ENCODE data around the gene AGTRAP.

GRCh38 chr1:11697893-11698210 lies 38.1 kb upstream of the AGTRAP start:
- TF ChIP-seq MAX (CRISPR knock-in tag; IDR thresholded peaks at IDR 0.05) (no peak), HMGXB4 (CRISPR knock-in tag; IDR thresholded peaks at IDR 0.05) (no peak), PHF8 (IDR thresholded peaks at IDR 0.05; ENCODE audit: borderline replicate concordance, low read length) (no peak), ZNF133 (CRISPR knock-in tag; IDR thresholded peaks at IDR 0.05) (no peak), POLR2AphosphoS5 (IDR thresholded peaks at IDR 0.05; ENCODE audit: control insufficient read depth, insufficient read depth, low read depth, low read length) (no peak), RAD21 (CRISPR knock-in tag; conservative IDR thresholded peaks at IDR 0.05 in 1 of 2, IDR thresholded peaks at IDR 0.05 in 1 of 2) (no peak), JUN (IDR thresholded peaks at IDR 0.05; ENCODE audit: borderline replicate concordance, low read depth, low read length) (no peak), JUN (CRISPR knock-in tag; IDR thresholded peaks at IDR 0.05; ENCODE audit: borderline replicate concordance) (no peak), PHF20 (IDR thresholded peaks at IDR 0.05; ENCODE audit: partially characterized antibody) (no peak), ZNF695 (CRISPR knock-in tag; IDR thresholded peaks at IDR 0.05) (no peak), CEBPB (tag; IDR thresholded peaks at IDR 0.05) (no peak), TAL1 (IDR thresholded peaks at IDR 0.05) (no peak), CTCF (IDR thresholded peaks at IDR 0.05 in 2 of 3, conservative IDR thresholded peaks at IDR 0.05 in 1 of 3; ENCODE audit: insufficient read depth in 2 of 3, low read depth in 1 of 3, low read length in 3 of 3) (no peak), ZNF584 (CRISPR knock-in tag; IDR thresholded peaks at IDR 0.05; ENCODE audit: low read depth) (no peak), ATF3 (IDR thresholded peaks at IDR 0.05) (no peak), ATF3 (CRISPR knock-in tag; conservative IDR thresholded peaks at IDR 0.05) (no peak)
